Measurements from ENCODE around the gene GIMAP5.

DNA sequence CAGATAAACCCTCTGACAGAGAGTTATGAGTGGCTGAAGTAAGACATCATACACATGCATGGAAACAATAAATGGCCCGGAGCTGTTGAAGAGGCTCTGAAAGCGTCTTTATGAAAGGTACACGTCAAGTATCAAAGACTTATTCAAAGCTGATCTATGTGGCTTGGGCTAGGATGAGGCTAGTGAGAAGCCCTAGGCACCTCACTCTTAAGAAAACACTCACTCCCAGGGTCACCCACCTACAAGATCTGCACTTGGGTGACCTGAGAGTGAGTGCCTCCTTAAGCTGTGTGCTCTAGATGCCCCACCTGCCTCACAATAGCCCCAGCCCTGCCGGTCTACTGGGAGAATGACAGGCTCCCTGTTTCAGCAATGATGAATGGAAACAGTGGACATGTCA lies 21.9 kb upstream of the GIMAP5 start:
- TF ChIP-seq, protein P1, sequence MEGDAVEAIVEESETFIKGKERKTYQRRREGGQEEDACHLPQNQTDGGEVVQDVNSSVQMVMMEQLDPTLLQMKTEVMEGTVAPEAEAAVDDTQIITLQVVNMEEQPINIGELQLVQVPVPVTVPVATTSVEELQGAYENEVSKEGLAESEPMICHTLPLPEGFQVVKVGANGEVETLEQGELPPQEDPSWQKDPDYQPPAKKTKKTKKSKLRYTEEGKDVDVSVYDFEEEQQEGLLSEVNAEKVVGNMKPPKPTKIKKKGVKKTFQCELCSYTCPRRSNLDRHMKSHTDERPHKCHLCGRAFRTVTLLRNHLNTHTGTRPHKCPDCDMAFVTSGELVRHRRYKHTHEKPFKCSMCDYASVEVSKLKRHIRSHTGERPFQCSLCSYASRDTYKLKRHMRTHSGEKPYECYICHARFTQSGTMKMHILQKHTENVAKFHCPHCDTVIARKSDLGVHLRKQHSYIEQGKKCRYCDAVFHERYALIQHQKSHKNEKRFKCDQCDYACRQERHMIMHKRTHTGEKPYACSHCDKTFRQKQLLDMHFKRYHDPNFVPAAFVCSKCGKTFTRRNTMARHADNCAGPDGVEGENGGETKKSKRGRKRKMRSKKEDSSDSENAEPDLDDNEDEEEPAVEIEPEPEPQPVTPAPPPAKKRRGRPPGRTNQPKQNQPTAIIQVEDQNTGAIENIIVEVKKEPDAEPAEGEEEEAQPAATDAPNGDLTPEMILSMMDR (IDR thresholded peaks at IDR 0.05; ENCODE audit: extremely low read depth in 1 of 2, insufficient read depth in 1 of 2, low read depth in 1 of 2, low read length in 2 of 2) = peak in 1 of 2 donors; percentile 2
- TF ChIP-seq, protein P2, sequence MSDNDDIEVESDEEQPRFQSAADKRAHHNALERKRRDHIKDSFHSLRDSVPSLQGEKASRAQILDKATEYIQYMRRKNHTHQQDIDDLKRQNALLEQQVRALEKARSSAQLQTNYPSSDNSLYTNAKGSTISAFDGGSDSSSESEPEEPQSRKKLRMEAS (IDR thresholded peaks at IDR 0.05; ENCODE audit: insufficient read depth, insufficient read length) = no peak
- TF ChIP-seq GATA2 (IDR thresholded peaks at IDR 0.05; ENCODE audit: insufficient read depth, insufficient read length, low read depth, low read length) (no peak), EZH2 (IDR thresholded peaks at IDR 0.05; ENCODE audit: borderline replicate concordance, low read depth, low read length, severe bottlenecking) (no peak), POLR2A (IDR thresholded peaks at IDR 0.05; ENCODE audit: low read depth, low read length) (no peak), POLR2AphosphoS5 (IDR thresholded peaks at IDR 0.05; ENCODE audit: insufficient read depth, low read depth, low read length) (no peak), JUN (IDR thresholded peaks at IDR 0.05; ENCODE audit: borderline replicate concordance, insufficient read depth, insufficient read length, low read depth) (no peak)

Measured in endothelial cell of umbilical vein (primary cell).